IPS-18a (cell line): ENCODE results near the gene DCBLD2.
"Not testable (repeated sequence)": the region's sequence is repeated elsewhere in the genome, so short reads cannot be mapped to it uniquely, and the experiment has no call there.

ENCODE experiments used
- H3K27ac ChIP-seq: one replicate; pipeline ENCODE4 v1.5.1; 2013; ENCODE audit warnings: low read length
- H3K27me3 ChIP-seq: one replicate; pipeline ENCODE4 v1.6.1; 2013; ENCODE audit warnings: mild to moderate bottlenecking, low read length; ENCODE audit not compliant: control insufficient read depth, insufficient read depth
- H3K36me3 ChIP-seq: one replicate; pipeline ENCODE4 v1.6.1; 2013; ENCODE audit warnings: low read depth, low read length; ENCODE audit not compliant: control insufficient read depth
- H3K4me1 ChIP-seq: one replicate; pipeline ENCODE4 v1.6.1; 2013; ENCODE audit warnings: low read depth, low read length; ENCODE audit not compliant: control insufficient read depth
- H3K4me3 ChIP-seq: one replicate; pipeline ENCODE4 v1.5.1; 2013; ENCODE audit warnings: low read length
- H3K9ac ChIP-seq: one replicate; pipeline ENCODE4 v1.6.1; 2013; ENCODE audit warnings: mild to moderate bottlenecking, low read length, moderate library complexity
- H3K9me3 ChIP-seq: one replicate; pipeline ENCODE4 v1.6.1; 2013; ENCODE audit warnings: low read depth, low read length; ENCODE audit not compliant: control insufficient read depth

DCBLD2 gene

GRCh38 chr3:98857258-98857657 is 44.2 kb downstream of the DCBLD2 start:
- not testable (repeated sequence) for H3K27me3 ChIP-seq, H3K9ac ChIP-seq, H3K4me1 ChIP-seq, H3K36me3 ChIP-seq, H3K27ac ChIP-seq, H3K9me3 ChIP-seq, H3K4me3 ChIP-seq

- Histone ChIP-seq H3K4me1 (no peaks in the 10 kb centered on the region), H3K27ac (no peak overlapping the region), H3K27me3 (no peaks in the 10 kb centered on the region), H3K4me3 (no peak overlapping the region), H3K9me3 (no peaks in the 10 kb centered on the region), H3K36me3 (peaks cover 3% of the 10 kb centered on the region), H3K9ac (no peak overlapping the region)
Measured at GRCh38 chr3:98856724-98857123, 44.8 kb downstream of the DCBLD2 start.

GRCh38 chr3:98855806-98856400 is 45.6 kb downstream of the DCBLD2 start:
- H3K9me3 ChIP-seq: no peaks in the 10 kb centered on the region
- H3K4me1 ChIP-seq: no peaks in the 10 kb centered on the region
- H3K4me3 ChIP-seq: no peak overlapping the region
- no peaks in the 10 kb centered on the region for H3K27me3 ChIP-seq
- H3K9ac ChIP-seq: no peak overlapping the region
- peaks cover 3% of the 10 kb centered on the region for H3K36me3 ChIP-seq
- H3K27ac ChIP-seq: no peak overlapping the region

- H3K27me3 ChIP-seq: no peaks in the 10 kb centered on the region
- H3K4me1 ChIP-seq: no peaks in the 10 kb centered on the region
- no peak overlapping the region for H3K27ac ChIP-seq
- no peak overlapping the region for H3K9ac ChIP-seq
- peaks cover 9% of the 10 kb centered on the region for H3K36me3 ChIP-seq
- no peak overlapping the region for H3K4me3 ChIP-seq
- no peaks in the 10 kb centered on the region for H3K9me3 ChIP-seq
Measured at GRCh38 chr3:98848108-98848507, 53.4 kb downstream of the DCBLD2 start.

GRCh38 chr3:98846101-98846500 is 55.4 kb downstream of the DCBLD2 start:
- Histone ChIP-seq H3K9ac (no peak overlapping the region), H3K4me1 (no peaks in the 10 kb centered on the region), H3K4me3 (no peak overlapping the region), H3K27ac (no peak overlapping the region), H3K9me3 (no peaks in the 10 kb centered on the region), H3K27me3 (no peaks in the 10 kb centered on the region), H3K36me3 (peaks cover 9% of the 10 kb centered on the region)

GRCh38 chr3:98843266-98843959 is 58.1 kb downstream of the DCBLD2 start:
- Histone ChIP-seq H3K27me3 (no peaks in the 10 kb centered on the region), H3K36me3 (peaks cover 6% of the 10 kb centered on the region), H3K9ac (no peak overlapping the region), H3K27ac (no peak overlapping the region), H3K9me3 (no peaks in the 10 kb centered on the region), H3K4me1 (no peaks in the 10 kb centered on the region), H3K4me3 (no peak overlapping the region)

- no peak overlapping the region for H3K27ac ChIP-seq
- H3K36me3 ChIP-seq: no peaks in the 10 kb centered on the region
Measured at GRCh38 chr3:98839846-98840245, 61.6 kb downstream of the DCBLD2 start.

GRCh38 chr3:98831060-98831459 is 70.4 kb downstream of the DCBLD2 start:
- not testable (repeated sequence) for H3K27ac ChIP-seq, H3K9me3 ChIP-seq

More at GRCh38 chr3:98839846-98840245, 61.6 kb downstream of the DCBLD2 start:
- Histone ChIP-seq H3K4me1 (no peaks in the 10 kb centered on the region), H3K4me3 (no peak overlapping the region), H3K9me3 (no peaks in the 10 kb centered on the region), H3K9ac (no peak overlapping the region), H3K27me3 (no peaks in the 10 kb centered on the region)

GRCh38 chr3:98829246-98829832 is 72.2 kb downstream of the DCBLD2 start:
- no peaks in the 10 kb centered on the region for H3K36me3 ChIP-seq
- no peak overlapping the region for H3K9ac ChIP-seq
- H3K27me3 ChIP-seq: no peaks in the 10 kb centered on the region
- no peak overlapping the region for H3K4me3 ChIP-seq
- H3K27ac ChIP-seq: no peak overlapping the region
- H3K4me1 ChIP-seq: no peaks in the 10 kb centered on the region
- H3K9me3 ChIP-seq: peaks cover 9% of the 10 kb centered on the region

More at GRCh38 chr3:98831060-98831459, 70.4 kb downstream of the DCBLD2 start:
- not testable (repeated sequence) for H3K4me1 ChIP-seq, H3K4me3 ChIP-seq, H3K9ac ChIP-seq, H3K27me3 ChIP-seq, H3K36me3 ChIP-seq

- H3K4me1 ChIP-seq: no peaks in the 10 kb centered on the region
- no peaks in the 10 kb centered on the region for H3K9me3 ChIP-seq
- no peaks in the 10 kb centered on the region for H3K36me3 ChIP-seq
- no peak overlapping the region for H3K27ac ChIP-seq
- H3K4me3 ChIP-seq: no peak overlapping the region
- no peaks in the 10 kb centered on the region for H3K27me3 ChIP-seq
- H3K9ac ChIP-seq: no peak overlapping the region
Measured at GRCh38 chr3:98827221-98827920, 74.1 kb downstream of the DCBLD2 start.

- H3K4me3 ChIP-seq: no peak overlapping the region
- H3K36me3 ChIP-seq: peaks cover 4% of the 10 kb centered on the region
- H3K9ac ChIP-seq: no peak overlapping the region
- H3K4me1 ChIP-seq: no peaks in the 10 kb centered on the region
- H3K27me3 ChIP-seq: no peaks in the 10 kb centered on the region
- no peaks in the 10 kb centered on the region for H3K9me3 ChIP-seq
- no peak overlapping the region for H3K27ac ChIP-seq
Measured at GRCh38 chr3:98826126-98826525, 75.4 kb downstream of the DCBLD2 start.
